GM23338 (cell line): ENCODE measurements around the gene PSAPL1. TPM values are rescaled to one million over a fixed set of nuclear protein-coding genes. Genes with fewer than 3 reads are reported as not detected.

Experiments
- ATAC-seq: fragments of 200-7000 bp; cut with Tn5 transposase; 3 replicates; pipeline ENCODE4 v1.9.1; 2020
- DNase-seq: peaks from one replicate; pipeline ENCODE4 v3.0.0-alpha.2; 2015; ENCODE audit warnings: low spot score
- H2AFZ ChIP-seq: fragments of 200-600 bp; sonication (generic); 2 replicates; pipeline ENCODE4 v1.8.0; 2016; ENCODE audit warnings: antibody characterized with exemption, mild to moderate bottlenecking, moderate library complexity
- H3F3A ChIP-seq: fragments of 200-600 bp; sonication (generic); replicated peaks from 2 replicates; pipeline ENCODE4 v1.8.0; 2017; ENCODE audit warnings: antibody characterized with exemption, mixed run types, low read depth
- H3K27ac ChIP-seq: fragments of 200-600 bp; sonication (generic); 2 replicates; pipeline ENCODE4 v1.6.1; 2016; ENCODE audit warnings: low read depth
- H3K27me3 ChIP-seq: fragments of 200-600 bp; sonication (generic); 2 replicates; pipeline ENCODE4 v1.8.0; 2016; ENCODE audit warnings: mild to moderate bottlenecking, mixed run types, moderate library complexity; ENCODE audit not compliant: insufficient read depth
- H3K36me3 ChIP-seq: fragments of 200-600 bp; sonication (generic); 2 replicates; pipeline ENCODE4 v1.8.0; 2016; ENCODE audit warnings: mild to moderate bottlenecking; ENCODE audit not compliant: insufficient read depth
- H3K4me1 ChIP-seq: fragments of 200-600 bp; sonication (generic); 2 replicates; pipeline ENCODE4 v1.8.0; 2016; ENCODE audit warnings: mild to moderate bottlenecking, moderate library complexity; ENCODE audit not compliant: insufficient read depth
- H3K4me2 ChIP-seq: fragments of 200-600 bp; sonication (generic); 2 replicates; pipeline ENCODE4 v1.7.1; 2017; ENCODE audit warnings: mixed run types
- H3K4me3 ChIP-seq: fragments of 200-600 bp; sonication (generic); 2 replicates; pipeline ENCODE4 v1.6.1; 2016; ENCODE audit warnings: mixed run types
- H3K79me2 ChIP-seq: fragments of 200-600 bp; sonication (generic); replicated peaks from 2 replicates; pipeline ENCODE4 v1.8.0; 2017; ENCODE audit warnings: mild to moderate bottlenecking; ENCODE audit not compliant: insufficient read depth
- H3K9me2 ChIP-seq: fragments of 200-600 bp; sonication (generic); 2 replicates; pipeline ENCODE4 v1.8.0; 2017; ENCODE audit not compliant: insufficient read depth
- H4K20me1 ChIP-seq: fragments of 200-600 bp; sonication (generic); replicated peaks from 2 replicates; pipeline ENCODE4 v1.8.0; 2017; ENCODE audit warnings: mild to moderate bottlenecking; ENCODE audit not compliant: insufficient read depth
- H3K27ac Mint-ChIP-seq: 2 replicates; pipeline ENCODE4 v1.8.0; 2020; ENCODE audit warnings: inconsistent platforms, mild to moderate bottlenecking, moderate library complexity, mixed read lengths
- H3K27me3 Mint-ChIP-seq: 3 replicates; pipeline ENCODE4 v1.8.0; 2022; ENCODE audit warnings: low read depth, mild to moderate bottlenecking, moderate library complexity, mixed read lengths, inconsistent platforms; ENCODE audit not compliant: insufficient read depth, poor library complexity
- H3K36me3 Mint-ChIP-seq: 3 replicates; pipeline ENCODE4 v1.8.0; 2021; ENCODE audit warnings: low read depth, mild to moderate bottlenecking, inconsistent platforms, moderate library complexity, mixed read lengths
- H3K4me1 Mint-ChIP-seq: 3 replicates; pipeline ENCODE4 v1.8.0; 2020; ENCODE audit warnings: mild to moderate bottlenecking, inconsistent platforms, mixed read lengths
- H3K4me3 Mint-ChIP-seq: 3 replicates; pipeline ENCODE4 v1.8.0; 2021; ENCODE audit warnings: moderate library complexity, mild to moderate bottlenecking, inconsistent platforms, mixed read lengths
- H3K9me3 Mint-ChIP-seq: 3 replicates; pipeline ENCODE4 v1.8.0; 2020; ENCODE audit warnings: moderate library complexity, mild to moderate bottlenecking, inconsistent platforms, mixed read lengths
- CREB1 ChIP-seq: fragments of 250-450 bp; sonication (Bioruptor Pico); IDR thresholded peaks from 2 replicates; pipeline ENCODE4 v1.5.0; 2020; ENCODE audit warnings: low read depth, mild to moderate bottlenecking, moderate library complexity
- NANOG ChIP-seq: IDR thresholded peaks from 2 replicates; pipeline ENCODE4 v1.6.1; 2016; ENCODE audit warnings: antibody characterized with exemption, borderline replicate concordance
- REST ChIP-seq: IDR thresholded peaks from one replicate; pipeline ENCODE4 v1.6.1; 2018; ENCODE audit warnings: antibody characterized with exemption; ENCODE audit not compliant: unreplicated experiment
- STAT1 ChIP-seq: IDR thresholded peaks from one replicate; pipeline ENCODE4 v1.6.1; 2016; ENCODE audit warnings: antibody characterized with exemption; ENCODE audit not compliant: unreplicated experiment
- ZNF114 ChIP-seq: fragments of 250-450 bp; sonication (Bioruptor Pico); IDR thresholded peaks from 2 replicates; pipeline ENCODE4 v1.5.0; 2020; ENCODE audit warnings: mild to moderate bottlenecking, moderate library complexity
- ZNF331 ChIP-seq: fragments of 250-450 bp; sonication (Bioruptor Pico); IDR thresholded peaks from 2 replicates; pipeline ENCODE4 v1.5.0; 2020; ENCODE audit warnings: low read depth, mild to moderate bottlenecking, moderate library complexity
- ZNF462 ChIP-seq: fragments of 250-450 bp; sonication (Bioruptor Pico); IDR thresholded peaks from 2 replicates; pipeline ENCODE4 v1.5.0; 2020; ENCODE audit warnings: mild to moderate bottlenecking, moderate library complexity
- polyA plus RNA-seq: library from polyadenylated mRNA; unstranded; fragments of >200 nt; fragmentation: Nextera tagmentation; extraction: Ambion mirVana; gene quantifications from 2 replicates; pipeline ENCODE4 v1.2.1, GENCODE V29; 2016
- total RNA-seq: library from RNA; depleted of rRNA; stranded (reverse); fragments of >200 nt; shearing (Covaris generic); gene quantifications from 2 replicates; pipeline ENCODE4 v1.2.3, GENCODE V29; 2014
- TF ChIP-seq, protein P1 (sequence below), 2 experiments: fragments of 200-600 bp in 1 of 2; sonication (generic) in 1 of 2; conservative IDR thresholded peaks; 2 replicates each; pipeline versions ENCODE4 v1.5.1 to v1.6.1; 2016 to 2017; ENCODE audit warnings: antibody characterized with exemption in 2 of 2, low read depth in 2 of 2, mild to moderate bottlenecking in 2 of 2, moderate library complexity in 1 of 2
- TF ChIP-seq, protein P2 (sequence below): IDR thresholded peaks from 2 replicates; pipeline ENCODE4 v1.6.1; 2016; ENCODE audit warnings: antibody characterized with exemption

PSAPL1 gene
- total and polyA plus RNA-seq, 2 experiments from 2014 or later, result not detected

DNA sequence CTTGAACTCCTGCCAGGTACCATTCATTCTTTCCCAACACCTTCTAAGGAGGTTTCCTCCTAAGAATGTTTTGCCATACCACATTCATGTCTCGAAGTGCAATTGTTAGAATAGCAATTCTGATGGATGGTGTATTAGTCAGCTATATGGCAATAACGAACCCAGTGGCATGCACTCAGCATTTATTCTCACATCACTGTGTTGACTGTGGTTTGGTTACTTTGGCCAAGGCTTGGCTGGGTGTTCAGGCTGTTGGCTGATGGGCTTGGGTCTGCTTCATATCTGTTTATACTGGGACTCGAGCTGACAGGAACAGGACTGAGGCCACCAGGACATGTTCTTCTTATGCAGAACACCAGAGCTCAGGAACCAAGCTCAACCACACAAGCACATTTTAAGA, 31.7 kb downstream of the PSAPL1 start:
- no peaks in the 10 kb centered on the region; the same call in 2 of the 3 replicates for H3K36me3 Mint-ChIP-seq
- no peak overlapping the region for H2AFZ ChIP-seq
- H4K20me1 ChIP-seq, result no peaks in the 10 kb centered on the region
- H3K27me3 Mint-ChIP-seq, result peaks cover 15% of the 10 kb centered on the region
- H3F3A ChIP-seq, result no peaks in the 10 kb centered on the region
- H3K4me2 ChIP-seq, result no peak overlapping the region
- H3K27ac Mint-ChIP-seq, result no peak overlapping the region
- no peak overlapping the region for H3K4me3 Mint-ChIP-seq
- DNase-seq, result no peak
- 0 out of 2 replicates have a peak, but pooled peaks cover 4% of the 10 kb centered on the region for H3K9me2 ChIP-seq
- no peak overlapping the region for H3K4me3 ChIP-seq
- no peaks in the 10 kb centered on the region for H3K27me3 ChIP-seq
- no peaks in the 10 kb centered on the region for H3K4me1 ChIP-seq
- H3K36me3 ChIP-seq, result no peaks in the 10 kb centered on the region
- peaks cover 3% of the 10 kb centered on the region; the same call in 1 of the 3 replicates for H3K4me1 Mint-ChIP-seq
- H3K9me3 Mint-ChIP-seq, result peaks cover 2% of the 10 kb centered on the region; the same call in 2 of the 3 replicates
- H3K79me2 ChIP-seq, result no peaks in the 10 kb centered on the region
- TF ChIP-seq ZNF462 (CRISPR knock-in tag), result no peak
- TF ChIP-seq ZNF114 (CRISPR knock-in tag), result no peak
- TF ChIP-seq, protein P1, sequence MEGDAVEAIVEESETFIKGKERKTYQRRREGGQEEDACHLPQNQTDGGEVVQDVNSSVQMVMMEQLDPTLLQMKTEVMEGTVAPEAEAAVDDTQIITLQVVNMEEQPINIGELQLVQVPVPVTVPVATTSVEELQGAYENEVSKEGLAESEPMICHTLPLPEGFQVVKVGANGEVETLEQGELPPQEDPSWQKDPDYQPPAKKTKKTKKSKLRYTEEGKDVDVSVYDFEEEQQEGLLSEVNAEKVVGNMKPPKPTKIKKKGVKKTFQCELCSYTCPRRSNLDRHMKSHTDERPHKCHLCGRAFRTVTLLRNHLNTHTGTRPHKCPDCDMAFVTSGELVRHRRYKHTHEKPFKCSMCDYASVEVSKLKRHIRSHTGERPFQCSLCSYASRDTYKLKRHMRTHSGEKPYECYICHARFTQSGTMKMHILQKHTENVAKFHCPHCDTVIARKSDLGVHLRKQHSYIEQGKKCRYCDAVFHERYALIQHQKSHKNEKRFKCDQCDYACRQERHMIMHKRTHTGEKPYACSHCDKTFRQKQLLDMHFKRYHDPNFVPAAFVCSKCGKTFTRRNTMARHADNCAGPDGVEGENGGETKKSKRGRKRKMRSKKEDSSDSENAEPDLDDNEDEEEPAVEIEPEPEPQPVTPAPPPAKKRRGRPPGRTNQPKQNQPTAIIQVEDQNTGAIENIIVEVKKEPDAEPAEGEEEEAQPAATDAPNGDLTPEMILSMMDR (conservative IDR thresholded peaks at IDR 0.05; ENCODE audit: low read depth in 2 of 2), result no peak
- no peak for TF ChIP-seq STAT1
- TF ChIP-seq CREB1 (CRISPR knock-in tag), result no peak
- no peak for TF ChIP-seq ZNF331
- TF ChIP-seq, protein P2, sequence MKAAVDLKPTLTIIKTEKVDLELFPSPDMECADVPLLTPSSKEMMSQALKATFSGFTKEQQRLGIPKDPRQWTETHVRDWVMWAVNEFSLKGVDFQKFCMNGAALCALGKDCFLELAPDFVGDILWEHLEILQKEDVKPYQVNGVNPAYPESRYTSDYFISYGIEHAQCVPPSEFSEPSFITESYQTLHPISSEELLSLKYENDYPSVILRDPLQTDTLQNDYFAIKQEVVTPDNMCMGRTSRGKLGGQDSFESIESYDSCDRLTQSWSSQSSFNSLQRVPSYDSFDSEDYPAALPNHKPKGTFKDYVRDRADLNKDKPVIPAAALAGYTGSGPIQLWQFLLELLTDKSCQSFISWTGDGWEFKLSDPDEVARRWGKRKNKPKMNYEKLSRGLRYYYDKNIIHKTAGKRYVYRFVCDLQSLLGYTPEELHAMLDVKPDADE, result no peak
- no peak for TF ChIP-seq NANOG
- no peak for TF ChIP-seq REST
- no peak overlapping the region for H3K27ac ChIP-seq
- ATAC-seq, result no peak
